ENCODE results near the gene FAM83B.
"Not testable (repeated sequence)": the region's sequence is repeated elsewhere in the genome, so short reads cannot be mapped to it uniquely, and the experiment has no call there.

FAM83B gene

DNA sequence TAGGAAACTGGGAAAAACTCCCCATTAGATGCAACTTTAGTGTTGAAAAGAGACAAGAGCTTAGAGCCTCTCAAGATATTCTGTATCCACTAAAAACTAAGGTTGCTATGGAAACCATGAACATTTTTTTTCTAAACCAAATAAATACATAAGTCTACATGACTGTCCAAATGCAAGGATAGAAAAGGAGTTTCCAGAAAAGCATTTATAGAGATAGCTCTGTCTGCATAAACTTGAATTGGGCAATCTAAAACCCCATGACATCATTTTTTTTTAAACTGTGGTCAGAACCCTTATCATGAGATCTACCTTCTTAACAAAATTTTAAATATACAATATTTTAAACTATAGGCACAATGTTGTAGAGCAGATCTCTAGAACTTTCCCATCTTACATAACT is 36.4 kb upstream of the FAM83B start:
- TF ChIP-seq ZFX (IDR thresholded peaks at IDR 0.05; ENCODE audit: borderline replicate concordance) = no peak
- TF ChIP-seq, protein P1, sequence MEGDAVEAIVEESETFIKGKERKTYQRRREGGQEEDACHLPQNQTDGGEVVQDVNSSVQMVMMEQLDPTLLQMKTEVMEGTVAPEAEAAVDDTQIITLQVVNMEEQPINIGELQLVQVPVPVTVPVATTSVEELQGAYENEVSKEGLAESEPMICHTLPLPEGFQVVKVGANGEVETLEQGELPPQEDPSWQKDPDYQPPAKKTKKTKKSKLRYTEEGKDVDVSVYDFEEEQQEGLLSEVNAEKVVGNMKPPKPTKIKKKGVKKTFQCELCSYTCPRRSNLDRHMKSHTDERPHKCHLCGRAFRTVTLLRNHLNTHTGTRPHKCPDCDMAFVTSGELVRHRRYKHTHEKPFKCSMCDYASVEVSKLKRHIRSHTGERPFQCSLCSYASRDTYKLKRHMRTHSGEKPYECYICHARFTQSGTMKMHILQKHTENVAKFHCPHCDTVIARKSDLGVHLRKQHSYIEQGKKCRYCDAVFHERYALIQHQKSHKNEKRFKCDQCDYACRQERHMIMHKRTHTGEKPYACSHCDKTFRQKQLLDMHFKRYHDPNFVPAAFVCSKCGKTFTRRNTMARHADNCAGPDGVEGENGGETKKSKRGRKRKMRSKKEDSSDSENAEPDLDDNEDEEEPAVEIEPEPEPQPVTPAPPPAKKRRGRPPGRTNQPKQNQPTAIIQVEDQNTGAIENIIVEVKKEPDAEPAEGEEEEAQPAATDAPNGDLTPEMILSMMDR (IDR thresholded peaks at IDR 0.05) = no peak

GRCh38 chr6:54813892-54814291 is 32.7 kb upstream of the FAM83B start:
- H3K27ac ChIP-seq = no peak overlapping the region
- no peak for TF ChIP-seq ZFX (IDR thresholded peaks at IDR 0.05; ENCODE audit: borderline replicate concordance)
- TF ChIP-seq, protein P1 (IDR thresholded peaks at IDR 0.05) = no peak

More for the DNA sequence above, 36.4 kb upstream of the FAM83B start:
- H3K27ac ChIP-seq = no peak overlapping the region

DNA sequence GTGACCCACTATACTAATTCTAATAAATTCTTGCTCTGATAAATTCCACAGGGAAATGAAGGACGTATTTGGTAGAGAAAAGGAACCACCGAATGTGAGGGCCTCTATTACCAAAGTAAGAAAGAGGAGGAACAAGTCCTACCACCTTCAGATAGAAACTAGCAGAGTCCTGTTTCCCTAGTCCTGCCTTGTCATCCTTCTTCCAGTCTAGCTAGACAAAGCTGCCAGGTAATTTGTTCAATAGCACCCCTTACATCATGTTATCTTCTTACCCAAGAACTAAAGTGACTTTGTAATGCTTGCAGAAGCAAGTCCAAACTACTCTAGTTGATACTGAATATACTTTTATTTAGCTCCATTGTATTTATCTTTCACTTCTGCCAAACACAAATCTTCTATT is 29.3 kb upstream of the FAM83B start:
- H3K27ac ChIP-seq = no peak overlapping the region
- TF ChIP-seq ZFX (IDR thresholded peaks at IDR 0.05; ENCODE audit: borderline replicate concordance) = no peak
- TF ChIP-seq, protein P1 (IDR thresholded peaks at IDR 0.05) = no peak

DNA sequence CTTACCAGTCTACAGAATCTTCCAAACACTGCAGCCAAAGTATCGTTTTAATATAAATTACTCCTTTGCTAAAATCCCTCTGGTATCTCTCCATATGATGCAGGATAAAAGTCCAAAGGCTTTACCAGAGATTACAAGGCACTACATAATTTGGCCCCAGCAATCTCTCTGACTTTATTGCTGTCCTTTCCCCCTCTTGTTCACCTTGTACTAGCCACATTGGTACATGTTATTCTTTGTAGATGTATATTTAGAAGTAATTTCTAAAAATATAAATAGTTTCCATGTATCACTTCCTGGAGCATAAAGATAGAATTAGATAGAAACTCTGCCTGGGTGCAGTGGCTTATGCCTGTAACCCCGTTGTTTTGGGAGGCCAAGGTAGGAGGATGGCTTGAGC is 28.7 kb upstream of the FAM83B start:
- H3K27ac ChIP-seq = no peak overlapping the region
- TF ChIP-seq, protein P1 (IDR thresholded peaks at IDR 0.05) = no peak
- no peak for TF ChIP-seq ZFX (IDR thresholded peaks at IDR 0.05; ENCODE audit: borderline replicate concordance)

- not testable (repeated sequence) for H3K27ac ChIP-seq
These were observed 22.3 kb upstream of the FAM83B start for GRCh38 chr6:54824225-54824624.

GRCh38 chr6:54827010-54827409 is 19.6 kb upstream of the FAM83B start:
- TF ChIP-seq, protein P1 (IDR thresholded peaks at IDR 0.05) = no peak
- TF ChIP-seq ZFX (IDR thresholded peaks at IDR 0.05; ENCODE audit: borderline replicate concordance) = no peak

GRCh38 chr6:54830216-54830615 is 16.4 kb upstream of the FAM83B start:
- TF ChIP-seq, protein P1 (IDR thresholded peaks at IDR 0.05) = no peak
- no peak for TF ChIP-seq ZFX (IDR thresholded peaks at IDR 0.05; ENCODE audit: borderline replicate concordance)
- H3K27ac ChIP-seq = no peak overlapping the region

More at GRCh38 chr6:54827010-54827409, 19.6 kb upstream of the FAM83B start:
- no peak overlapping the region for H3K27ac ChIP-seq

- TF ChIP-seq ZFX (IDR thresholded peaks at IDR 0.05; ENCODE audit: borderline replicate concordance) = no peak
- TF ChIP-seq, protein P1 (IDR thresholded peaks at IDR 0.05) = no peak
- H3K27ac ChIP-seq = no peak overlapping the region
These were observed 11.4 kb upstream of the FAM83B start for GRCh38 chr6:54835176-54835575.

All from 22Rv1 (cell line).